GM15510 (cell line): Measurements from ENCODE around the gene IL1F10.

Experiments
- POLR2A ChIP-seq: IDR thresholded peaks from 3 replicates; pipeline ENCODE4 v1.6.1; 2011; ENCODE audit warnings: borderline replicate concordance; ENCODE audit not compliant: insufficient read length; ENCODE audit errors: extremely low read depth

IL1F10 gene

GRCh38 chr2:113113807-113114206, 46.0 kb downstream of the IL1F10 start:
- TF ChIP-seq POLR2A, result no peak

GRCh38 chr2:113114224-113114945, 46.6 kb downstream of the IL1F10 start:
- no peak for TF ChIP-seq POLR2A

GRCh38 chr2:113114996-113115395, 47.2 kb downstream of the IL1F10 start:
- TF ChIP-seq POLR2A, result no peak

- TF ChIP-seq POLR2A, result no peak
These were observed 48.6 kb downstream of the IL1F10 start for GRCh38 chr2:113116100-113116958.

- no peak for TF ChIP-seq POLR2A
These were observed 49.9 kb downstream of the IL1F10 start for GRCh38 chr2:113117541-113118262.

- no peak for TF ChIP-seq POLR2A
These were observed 50.5 kb downstream of the IL1F10 start for GRCh38 chr2:113118263-113118657.

GRCh38 chr2:113119111-113119510, 51.3 kb downstream of the IL1F10 start:
- TF ChIP-seq POLR2A, result no peak

GRCh38 chr2:113120861-113121260, 53.1 kb downstream of the IL1F10 start:
- TF ChIP-seq POLR2A, result no peak

GRCh38 chr2:113122364-113122763, 54.6 kb downstream of the IL1F10 start:
- TF ChIP-seq POLR2A, result no peak

GRCh38 chr2:113123726-113124125, 56.0 kb downstream of the IL1F10 start:
- TF ChIP-seq POLR2A, result no peak

GRCh38 chr2:113124181-113124961, 56.6 kb downstream of the IL1F10 start:
- TF ChIP-seq POLR2A, result no peak
